Panc1 (cell line): Measurements from ENCODE around the gene RIPPLY1. TPM values are rescaled to one million over a fixed set of nuclear protein-coding genes. Genes with fewer than 3 reads are reported as not detected.

Experiments
- ATAC-seq: fragments of 200-7000 bp; cut with Tn5 transposase; 2 replicates; pipeline ENCODE4 v1.9.1; 2020; ENCODE audit warnings: mild to moderate bottlenecking, moderate library complexity
- BruUV-seq: library from RNA; stranded (reverse); fragments of 400-500 nt; replicated peaks from 2 replicates; lab custom pipeline; 2021; lab: Mats Ljungman, UMichigan
- CTCF ChIA-PET: fragments of 300-600 bp; sonication (Branson Sonifier 250); formaldehyde crosslinking; loops from one replicate; lab custom pipeline; 2022; ENCODE audit warnings: antibody characterized with exemption; lab: Charles Lee
- POLR2A ChIA-PET: fragments of 300-600 bp; sonication (Branson Sonifier 250); formaldehyde crosslinking; loops from one replicate; lab custom pipeline; 2022; ENCODE audit warnings: antibody characterized with exemption; lab: Charles Lee
- DNase-seq: peaks from one replicate; pipeline ENCODE4 v3.0.0-alpha.2; 2010; ENCODE audit warnings: low read depth, low spot score
- H3K27ac ChIP-seq: 2 replicates; pipeline ENCODE4 v1.5.1; 2011; ENCODE audit warnings: mild to moderate bottlenecking, low read length, inconsistent platforms
- H3K27me3 ChIP-seq: fragments of 200-500 bp; sonication (Bioruptor generic); 2 replicates; pipeline ENCODE4 v1.6.0; 2014; ENCODE audit warnings: low read length, inconsistent platforms; ENCODE audit not compliant: control insufficient read depth, insufficient read depth
- H3K36me3 ChIP-seq: fragments of 200-500 bp; sonication (Bioruptor generic); 2 replicates; pipeline ENCODE4 v1.5.1; 2014; ENCODE audit warnings: inconsistent platforms, mild to moderate bottlenecking, low read length, moderate library complexity; ENCODE audit not compliant: control insufficient read depth, insufficient read depth
- H3K4me1 ChIP-seq: 2 replicates; pipeline ENCODE4 v1.5.1; 2011; ENCODE audit warnings: inconsistent platforms, mild to moderate bottlenecking, low read length, moderate library complexity; ENCODE audit not compliant: control insufficient read depth, insufficient read depth
- H3K4me3 ChIP-seq, 2 experiments: 2 replicates each; pipeline ENCODE4 v1.5.1; 2011 to 2012; ENCODE audit warnings: low read depth in 2 of 2, low read length in 2 of 2, mild to moderate bottlenecking in 2 of 2, inconsistent platforms in 1 of 2, moderate library complexity in 1 of 2
- H3K9me3 ChIP-seq: fragments of 200-500 bp; sonication (Bioruptor generic); 2 replicates; pipeline ENCODE4 v1.5.1; 2014; ENCODE audit warnings: low read depth, mild to moderate bottlenecking, inconsistent platforms, low read length, moderate library complexity; ENCODE audit not compliant: control insufficient read depth, insufficient read depth
- CTCF ChIP-seq: fragments of 450-650 bp; IDR thresholded peaks from 2 replicates; pipeline ENCODE4 v1.5.1; 2017; ENCODE audit warnings: mild to moderate bottlenecking
- POLR2AphosphoS5 ChIP-seq: IDR thresholded peaks from 2 replicates; pipeline ENCODE4 v1.6.1; 2012; ENCODE audit warnings: mild to moderate bottlenecking, low read depth, low read length, moderate library complexity
- REST ChIP-seq, 2 experiments: IDR thresholded peaks; 2 replicates each; pipeline ENCODE4 v1.6.1; 2011 to 2012; ENCODE audit warnings: low read depth in 2 of 2, control low read depth in 1 of 2, low read length in 1 of 2, mild to moderate bottlenecking in 1 of 2, moderate library complexity in 1 of 2; ENCODE audit not compliant: insufficient read depth in 1 of 2
- SIN3A ChIP-seq: IDR thresholded peaks from 2 replicates; pipeline ENCODE4 v1.6.1; 2012; ENCODE audit warnings: low read depth, mild to moderate bottlenecking, low read length, moderate library complexity, borderline replicate concordance; ENCODE audit not compliant: insufficient read depth
- TCF7L2 ChIP-seq: IDR thresholded peaks from 2 replicates; pipeline ENCODE4 v1.6.1; 2011; ENCODE audit warnings: mild to moderate bottlenecking, low read depth, low read length, inconsistent platforms
- in situ Hi-C: cut with HindIII; loops from 2 replicates; pipeline ENCODE4 v1.10.0; 2016; ENCODE audit warnings: low sequenced_read_pairs, low pct_unique_long_range_greater_than_20kb
- intact Hi-C: fragments of 100-400 bp; cut with micrococcal nuclease; formaldehyde crosslinking; loops from one replicate; pipeline ENCODE4 v1.10.0; 2022; ENCODE audit not compliant: unreplicated experiment
- total RNA-seq: library from RNA; stranded (reverse); gene quantifications from one replicate; pipeline ENCODE4 v1.2.1, GENCODE V29; 2021; ENCODE audit not compliant: unreplicated experiment

RIPPLY1 gene
- total RNA-seq, 1 experiment from 2014 or later = not detected

- CTCF ChIA-PET = interaction anchor here (0.5 to 0.9 kb wide), 2 partner anchors 96 to 484 kb away, joined by 3 to 5 read pairs; no protein-coding TSS in a partner anchor
- intact Hi-C loops = no loop called here
These were observed 40.0 kb downstream of the RIPPLY1 start for GRCh38 chrX:106862972-106863688.

More at GRCh38 chrX:106862972-106863688, 40.0 kb downstream of the RIPPLY1 start:
- POLR2A ChIA-PET = no interaction called here
- TF ChIP-seq TCF7L2 (no peak), REST (IDR thresholded peaks at IDR 0.05; ENCODE audit: insufficient read depth in 1 of 2, low read depth in 2 of 2, low read length in 1 of 2) (no peak), CTCF (peak; percentile 78), SIN3A (no peak), POLR2AphosphoS5 (no peak)
- peak; percentile 12 for DNase-seq
- Histone ChIP-seq H3K4me3 (no peak overlapping the region), H3K27me3 (no peaks in the 10 kb centered on the region), H3K9me3 (no peaks in the 10 kb centered on the region), H3K27ac (no peak overlapping the region), H3K4me1 (no peaks in the 10 kb centered on the region), H3K36me3 (no peaks in the 10 kb centered on the region)
- peak; percentile 65; the same call in 1 of the 2 replicates for ATAC-seq
- in situ Hi-C loops = no loop called here
- BruUV-seq = no TSS peak

Other genes with a start within 250 kb of the RIPPLY1 start
- 5.0 TPM for gene RNF128, start 176.6 kb downstream of the RIPPLY1 start, total RNA-seq
- 8.9 TPM for gene TBC1D8B, start 100.7 kb downstream of the RIPPLY1 start, total RNA-seq
- 0.10 TPM for gene CLDN2, start 17.1 kb upstream of the RIPPLY1 start, total RNA-seq
- 7.4 TPM for gene MORC4, start 96.9 kb upstream of the RIPPLY1 start, total RNA-seq
- 15.1 TPM for gene RBM41, start 215.5 kb upstream of the RIPPLY1 start, total RNA-seq